Spinal cord (tissue), 10 donors: ENCODE measurements around the gene LHX6. TPM values are rescaled to one million over a fixed set of nuclear protein-coding genes. Genes with fewer than 3 reads are reported as not detected.

Experiments used
- DNase-seq, 6 donors: peaks; one replicate each; pipeline versions ENCODE4 v3.0.0 to v3.0.0-alpha.2; 2013 to 2015; ENCODE audit warnings: low spot score in 6 of 6, low read depth in 4 of 6
- H3K27ac ChIP-seq: one replicate; pipeline ENCODE4 v1.5.1; 2013; ENCODE audit warnings: low read depth, low read length, control low read depth
- H3K27me3 ChIP-seq: one replicate; pipeline ENCODE4 v1.6.1; 2013; ENCODE audit warnings: low read length; ENCODE audit not compliant: control insufficient read depth, insufficient read depth
- H3K36me3 ChIP-seq: one replicate; pipeline ENCODE4 v1.6.1; 2013; ENCODE audit warnings: low read length; ENCODE audit not compliant: control insufficient read depth, insufficient read depth
- H3K4me1 ChIP-seq: one replicate; pipeline ENCODE4 v1.6.1; 2013; ENCODE audit warnings: low read length; ENCODE audit not compliant: control insufficient read depth, insufficient read depth
- H3K4me3 ChIP-seq: one replicate; pipeline ENCODE4 v1.5.1; 2013; ENCODE audit warnings: low read depth, low read length, control low read depth
- H3K9me3 ChIP-seq: one replicate; pipeline ENCODE4 v1.6.1; 2013; ENCODE audit warnings: low read length; ENCODE audit not compliant: control insufficient read depth, insufficient read depth
- WGBS: methylation state at CpG from one replicate; pipeline ENCODE4 v1.1.5; 2013; ENCODE audit warnings: missing lambda C conversion rate; ENCODE audit not compliant: insufficient coverage; 5-methylcytosine and 5-hydroxymethylcytosine counted together
- polyA plus RNA-seq, 2 donors: library from polyadenylated mRNA; unstranded; fragments of 120-200 nt; gene quantifications; one replicate each; pipeline ENCODE4 v1.2.1, GENCODE V29; 2013; ENCODE audit not compliant: insufficient read length in 2 of 2
- total RNA-seq, 2 donors: library from RNA; depleted of rRNA in 1 of 2; stranded (reverse); fragments of 120-200 nt in 1 of 2; fragments of >200 nt in 1 of 2; gene quantifications; one replicate each; pipeline versions ENCODE4 v1.2.3 to v1.2.4, GENCODE V29; 2013 to 2014
- donor health status: healthy.

Gene LHX6
- total and polyA plus RNA-seq, 4 donors = 0.99 to 5.1 (median 3.2) TPM

DNA sequence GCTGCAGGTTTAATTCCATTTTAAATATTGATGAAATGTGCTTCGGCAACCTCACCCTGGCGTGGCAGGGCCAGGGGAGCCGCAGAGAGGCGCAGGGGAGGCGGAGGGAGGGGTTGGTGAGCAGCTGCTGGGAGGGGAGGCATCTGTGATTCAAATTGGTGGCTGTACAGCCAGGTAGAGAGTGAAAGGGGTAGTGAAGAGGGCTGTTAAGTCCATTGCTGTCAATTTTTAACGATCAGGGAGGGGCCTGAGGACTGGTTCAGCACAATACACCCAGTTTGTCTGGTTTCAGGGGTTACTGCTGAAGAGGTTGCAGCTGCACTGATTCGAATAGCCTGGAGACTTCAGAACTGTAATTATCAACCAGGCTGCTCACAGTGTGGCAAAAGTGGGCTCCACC lies 31.3 kb downstream of the LHX6 start:
- Histone ChIP-seq H3K4me3 (no peak overlapping the region), H3K9me3 (no peaks in the 10 kb centered on the region), H3K27me3 (peaks cover 2% of the 10 kb centered on the region), H3K4me1 (peaks cover 15% of the 10 kb centered on the region), H3K36me3 (peaks cover 5% of the 10 kb centered on the region), H3K27ac (no peak overlapping the region)
- DNase-seq = peak in 2 of 6 donors; percentile 48 to 49
- 25% methylated on average over 7 of the region's 7 CpGs for WGBS

- 100% methylated on average over 1 of the region's 4 CpGs for WGBS
- H3K27me3 ChIP-seq = peaks cover 2% of the 10 kb centered on the region
- H3K27ac ChIP-seq = no peak overlapping the region
- H3K4me1 ChIP-seq = peaks cover 15% of the 10 kb centered on the region
- no peak overlapping the region for H3K4me3 ChIP-seq
- H3K9me3 ChIP-seq = no peaks in the 10 kb centered on the region
- H3K36me3 ChIP-seq = peaks cover 5% of the 10 kb centered on the region
- no peak for DNase-seq
Measured at GRCh38 chr9:122195875-122196274, 32.9 kb downstream of the LHX6 start.

DNA sequence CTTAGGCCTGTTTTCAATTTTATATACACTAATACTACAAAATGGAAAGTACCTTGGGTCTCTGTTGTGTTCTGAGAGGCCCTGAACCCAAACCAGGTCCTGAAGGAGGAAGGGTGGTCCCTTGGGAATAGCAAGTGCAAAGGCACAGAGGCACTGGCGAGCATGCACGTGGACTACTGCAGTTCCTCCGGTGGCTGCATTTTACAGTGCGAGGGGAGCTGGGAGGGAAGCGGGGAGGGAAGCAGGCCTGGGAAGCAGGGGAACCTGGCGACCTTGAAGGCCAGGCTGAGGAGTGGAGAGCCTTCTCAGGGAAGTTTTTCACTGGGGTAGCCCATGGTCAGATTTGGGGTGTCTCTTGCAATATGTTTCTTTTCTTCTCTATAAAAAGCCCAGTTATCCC lies 35.1 kb downstream of the LHX6 start:
- WGBS = 64% methylated on average over 3 of the region's 6 CpGs
- Histone ChIP-seq H3K4me1 (peaks cover 12% of the 10 kb centered on the region), H3K27ac (no peak overlapping the region), H3K9me3 (no peaks in the 10 kb centered on the region), H3K36me3 (no peaks in the 10 kb centered on the region), H3K27me3 (peaks cover 2% of the 10 kb centered on the region), H3K4me3 (no peak overlapping the region)
- no peak for DNase-seq

- H3K4me3 ChIP-seq = no peak overlapping the region
- WGBS = 86% methylated on average over 2 of the region's 16 CpGs
- peaks cover 2% of the 10 kb centered on the region for H3K27me3 ChIP-seq
- no peaks in the 10 kb centered on the region for H3K36me3 ChIP-seq
- no peak overlapping the region for H3K27ac ChIP-seq
- DNase-seq = no peak
- H3K4me1 ChIP-seq = peaks cover 9% of the 10 kb centered on the region
- H3K9me3 ChIP-seq = no peaks in the 10 kb centered on the region
Measured at GRCh38 chr9:122192914-122193525, 35.7 kb downstream of the LHX6 start.

DNA sequence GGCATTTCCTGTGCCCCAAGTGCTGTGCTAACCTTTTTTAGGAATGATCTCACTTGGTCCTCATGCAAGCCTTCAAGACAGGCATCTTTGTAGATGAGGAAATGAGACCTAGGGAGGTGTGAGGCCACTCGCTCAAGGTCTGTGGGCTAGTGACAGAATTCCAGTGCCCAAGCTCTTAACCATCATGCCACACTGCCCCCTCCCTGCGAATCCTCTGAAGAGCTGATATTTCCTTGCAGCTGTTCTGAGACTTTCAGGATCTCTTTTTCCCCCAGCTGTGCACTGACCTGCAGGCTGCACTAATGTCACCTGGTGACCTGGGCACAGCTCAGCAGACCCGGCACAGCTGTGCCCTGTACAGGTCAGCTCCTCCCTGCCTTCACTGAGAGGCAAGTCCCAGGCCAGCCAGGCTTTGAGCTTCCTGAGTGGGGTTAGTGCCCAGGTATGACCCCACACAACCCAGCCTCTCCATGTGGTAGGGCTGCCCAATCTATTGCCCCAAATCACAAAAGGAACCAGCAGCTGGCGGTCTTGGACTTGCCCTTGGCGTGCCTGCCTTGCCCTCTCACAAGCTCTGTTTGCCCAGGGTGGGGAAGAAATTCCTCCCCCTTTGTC lies 36.4 kb downstream of the LHX6 start:
- H3K4me3 ChIP-seq = no peak overlapping the region
- H3K27me3 ChIP-seq = peaks cover 2% of the 10 kb centered on the region
- WGBS = 90% methylated on average over 5 of the region's 5 CpGs
- H3K9me3 ChIP-seq = no peaks in the 10 kb centered on the region
- H3K4me1 ChIP-seq = peaks cover 2% of the 10 kb centered on the region
- no peak overlapping the region for H3K27ac ChIP-seq
- no peaks in the 10 kb centered on the region for H3K36me3 ChIP-seq
- no peak for DNase-seq

DNA sequence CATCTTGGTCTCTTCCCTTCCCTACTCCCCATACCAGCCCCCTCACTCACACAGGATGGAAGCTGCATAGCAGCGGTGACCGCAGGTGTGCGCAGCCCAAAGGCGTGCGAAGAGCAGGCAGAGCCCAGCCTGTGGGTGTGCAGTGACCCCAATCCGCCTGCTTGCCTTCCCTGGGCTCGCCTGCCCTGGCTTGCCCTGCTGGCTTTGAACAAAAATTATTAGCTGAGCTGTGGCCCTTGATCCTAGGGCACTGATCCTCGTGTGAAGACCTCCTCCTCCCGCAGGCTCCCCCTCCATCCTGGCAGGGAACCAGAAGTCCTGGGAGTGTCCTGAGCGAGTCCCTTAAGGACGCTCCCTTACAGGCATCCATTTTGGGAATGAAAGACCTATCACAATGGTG lies 37.2 kb downstream of the LHX6 start:
- H3K27ac ChIP-seq = no peak overlapping the region
- 76% methylated on average over 9 of the region's 11 CpGs for WGBS
- H3K9me3 ChIP-seq = no peaks in the 10 kb centered on the region
- no peaks in the 10 kb centered on the region for H3K36me3 ChIP-seq
- no peak for DNase-seq
- peaks cover 2% of the 10 kb centered on the region for H3K27me3 ChIP-seq
- no peaks in the 10 kb centered on the region for H3K4me1 ChIP-seq
- no peak overlapping the region for H3K4me3 ChIP-seq

- Histone ChIP-seq H3K4me1 (peaks cover under 1% of the 10 kb centered on the region), H3K9me3 (no peaks in the 10 kb centered on the region), H3K27me3 (peaks cover 2% of the 10 kb centered on the region), H3K4me3 (no peak overlapping the region), H3K36me3 (no peaks in the 10 kb centered on the region), H3K27ac (no peak overlapping the region)
- whole genome bisulfite sequencing = 92% methylated on average over 8 of the region's 12 CpGs
- no peak for DNase-seq
Measured at GRCh38 chr9:122190597-122191381, 38.0 kb downstream of the LHX6 start.

GRCh38 chr9:122188369-122188768 lies 40.4 kb downstream of the LHX6 start:
- Histone ChIP-seq H3K27me3 (no peaks in the 10 kb centered on the region), H3K36me3 (no peaks in the 10 kb centered on the region), H3K27ac (no peak overlapping the region), H3K9me3 (no peaks in the 10 kb centered on the region), H3K4me1 (peaks cover 3% of the 10 kb centered on the region), H3K4me3 (no peak overlapping the region)
- no peak for DNase-seq
- whole genome bisulfite sequencing = 88% methylated on average over 5 of the region's 6 CpGs

DNA sequence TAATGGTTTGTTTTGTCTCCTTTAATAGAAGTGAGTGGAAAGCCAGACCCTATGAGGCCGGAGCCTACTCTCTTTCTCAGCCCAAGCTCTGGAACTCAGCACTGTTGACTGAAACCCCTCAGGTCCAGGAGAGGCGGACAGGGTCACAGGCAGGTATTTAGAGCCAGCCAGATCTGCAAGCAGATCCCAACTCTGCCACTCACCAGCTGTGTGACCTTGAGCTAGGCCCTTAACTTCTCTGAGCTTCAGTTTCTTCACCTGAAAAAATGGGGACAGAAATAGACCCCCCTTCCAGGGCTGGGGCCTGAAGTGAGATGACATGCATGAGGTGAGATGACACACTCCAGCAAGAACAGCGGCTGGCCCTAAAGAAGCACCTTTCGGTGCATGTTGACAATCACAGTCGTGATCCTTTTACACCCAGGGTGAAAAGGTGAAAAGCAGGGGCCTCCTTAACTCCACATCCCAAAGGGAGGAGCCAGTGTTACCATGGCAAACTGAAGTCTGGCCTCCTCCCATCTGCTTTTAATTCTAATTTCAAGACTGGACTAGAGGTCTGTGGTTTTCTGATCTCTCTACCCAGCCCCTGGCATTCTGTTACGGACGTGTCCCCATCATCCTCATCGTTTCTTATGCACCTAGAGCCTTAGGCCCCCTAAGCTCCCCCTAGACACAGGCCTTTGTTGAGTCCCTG lies 41.8 kb downstream of the LHX6 start:
- no peak overlapping the region for H3K27ac ChIP-seq
- WGBS = 69% methylated on average over 7 of the region's 8 CpGs
- no peak for DNase-seq

More for the DNA sequence above, 41.8 kb downstream of the LHX6 start:
- Histone ChIP-seq H3K9me3 (no peaks in the 10 kb centered on the region), H3K4me1 (peaks cover 3% of the 10 kb centered on the region), H3K36me3 (no peaks in the 10 kb centered on the region), H3K4me3 (no peak overlapping the region), H3K27me3 (no peaks in the 10 kb centered on the region)
